ENCODE measurements around the gene EIF3B.
"Not testable (repeated sequence)": the region's sequence is repeated elsewhere in the genome, so short reads cannot be mapped to it uniquely, and the experiment has no call there.

Gene EIF3B

DNA sequence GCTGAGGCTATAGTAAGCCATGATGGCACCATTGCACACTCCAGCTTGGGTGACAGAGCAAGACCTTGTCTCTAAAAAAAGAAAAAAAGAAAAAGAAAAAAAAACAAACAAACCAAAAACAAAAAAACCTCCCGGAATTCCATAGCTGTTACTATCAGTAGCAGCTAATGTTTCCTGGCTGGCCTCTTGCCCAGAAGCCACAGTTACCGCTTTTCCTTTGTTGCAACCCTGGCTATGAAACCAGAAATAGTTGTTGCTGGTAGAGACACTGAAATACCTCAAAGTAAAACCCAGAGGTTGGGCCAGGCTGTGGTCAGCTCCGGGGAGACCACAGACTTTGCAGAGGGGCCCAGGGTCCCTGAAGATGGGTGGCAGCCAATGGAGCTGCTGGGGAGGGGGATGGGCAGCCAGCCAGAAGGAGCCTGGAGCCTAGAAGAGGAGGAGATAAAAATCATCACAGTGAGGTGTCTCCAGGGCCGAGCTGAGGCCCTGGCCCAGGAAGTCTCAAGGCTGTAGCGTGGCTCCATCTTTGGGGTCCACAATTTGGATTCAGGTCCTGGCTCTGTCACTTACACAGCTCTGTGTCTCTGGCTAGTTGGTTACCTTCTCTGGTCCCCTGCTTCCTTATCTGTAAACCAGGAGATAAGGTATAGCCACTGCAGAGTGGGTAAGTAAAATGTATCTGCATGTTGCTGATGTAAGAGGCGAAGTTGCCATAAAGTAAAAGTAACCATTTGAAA is 45.4 kb downstream of the EIF3B start:
- peak; percentile 87 for DNase-seq (ENCODE audit: low read depth)

DNA sequence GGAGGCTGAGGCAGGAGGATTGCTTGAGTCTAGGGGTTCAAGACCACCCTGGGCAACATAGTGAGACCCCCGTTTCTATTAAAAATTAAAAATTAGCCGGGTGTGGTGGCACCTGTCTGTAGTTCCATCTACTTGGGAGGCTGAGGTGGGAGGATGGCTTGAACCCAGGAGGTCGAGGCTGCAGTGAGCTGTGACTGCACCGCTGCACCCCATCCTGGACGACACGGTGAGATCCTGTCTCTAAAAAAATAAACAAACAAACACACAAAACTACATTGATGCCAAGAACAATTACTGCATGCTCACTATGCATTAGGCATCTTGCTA is 48.0 kb downstream of the EIF3B start:
- DNase-seq (ENCODE audit: low read depth) = no peak

DNA sequence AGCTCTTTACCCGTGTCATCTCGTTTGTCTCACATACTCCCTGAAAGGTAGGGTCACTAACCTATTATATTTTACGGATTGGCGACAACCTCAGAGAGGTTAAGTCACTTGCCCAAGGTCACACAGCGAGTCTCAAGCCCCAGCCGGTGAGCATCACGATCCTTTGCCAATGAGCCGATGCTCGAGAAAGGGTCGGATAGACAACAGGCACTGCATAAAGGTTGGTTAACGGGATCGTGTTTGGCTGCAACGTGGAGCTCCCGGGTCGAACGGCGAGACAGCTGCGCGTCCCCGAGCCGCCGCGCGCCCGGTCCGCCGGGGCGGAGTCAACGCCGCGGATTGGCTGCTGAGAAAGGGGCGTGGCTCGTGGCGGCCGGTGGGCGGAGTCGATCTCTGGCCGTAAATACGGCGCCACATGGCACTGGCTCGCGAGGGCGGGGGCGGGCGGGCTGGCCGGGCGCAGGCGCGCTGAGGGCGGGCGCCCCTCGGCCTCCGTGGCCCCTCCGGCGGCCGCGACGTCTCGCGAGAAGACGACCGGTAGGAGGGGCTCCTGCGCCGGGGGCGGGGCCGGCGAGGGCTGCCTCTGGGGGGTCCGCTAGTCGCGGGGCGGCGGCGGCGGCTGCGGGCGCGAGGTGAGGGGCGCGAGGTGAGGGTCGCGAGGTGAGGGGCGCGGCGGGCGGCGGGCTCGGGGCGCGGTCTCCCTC is 48.5 kb downstream of the EIF3B start, which contains the start of gene CHST12:
Gene CHST12 (plus strand): TSS at position 598 of the 704 bp plus-strand sequence. CDS start 29,029 bp downstream, outside the sequence.
- DNase-seq (ENCODE audit: low read depth) = peak; percentile 76

DNA sequence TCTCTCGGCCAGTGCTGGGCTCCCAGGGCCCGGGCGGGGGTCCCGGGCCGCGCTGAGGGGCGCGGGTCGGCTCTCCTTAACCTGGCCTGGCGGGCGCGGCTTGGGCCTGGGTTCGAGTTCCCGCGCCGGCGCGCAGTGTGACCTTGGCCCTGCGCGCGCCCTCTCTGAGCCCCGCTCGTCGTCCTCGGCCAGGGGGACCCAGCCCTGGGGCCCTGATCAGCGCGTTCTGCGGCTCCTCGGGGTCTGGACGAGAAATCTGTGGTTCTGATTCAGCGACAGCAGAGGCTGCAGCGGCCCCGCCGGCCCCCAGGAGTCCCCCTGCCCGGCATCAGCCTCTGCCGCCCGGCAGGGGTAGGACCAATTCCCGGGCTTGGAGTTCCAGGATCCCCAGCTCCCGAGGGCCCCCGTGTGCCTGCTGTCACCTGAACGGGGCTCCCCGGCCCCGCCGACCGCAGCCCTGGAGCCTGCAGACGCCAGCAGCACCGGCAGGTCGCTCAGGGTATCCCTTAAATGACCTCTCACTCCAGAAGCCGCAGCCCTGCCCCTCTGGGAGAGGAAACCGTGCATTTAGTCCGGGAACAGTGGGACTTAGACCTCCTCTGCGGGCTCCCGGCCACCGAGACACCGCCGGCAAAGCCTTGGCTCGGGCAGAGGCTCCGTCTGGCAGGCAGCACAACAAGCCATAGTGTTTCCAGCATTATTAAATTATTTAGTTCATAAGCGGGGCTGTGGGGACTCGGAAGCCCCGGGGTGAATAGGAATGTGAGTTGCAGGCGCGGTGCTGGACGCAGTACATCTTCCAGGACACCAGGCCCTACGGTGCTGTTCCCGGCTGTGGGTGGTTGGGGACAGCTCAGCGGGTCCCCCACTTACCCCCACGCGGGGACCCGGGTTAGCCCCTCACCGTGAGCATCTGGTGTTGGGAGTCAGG is 49.4 kb downstream of the EIF3B start:
- DNase-seq (ENCODE audit: low read depth) = no peak

DNA sequence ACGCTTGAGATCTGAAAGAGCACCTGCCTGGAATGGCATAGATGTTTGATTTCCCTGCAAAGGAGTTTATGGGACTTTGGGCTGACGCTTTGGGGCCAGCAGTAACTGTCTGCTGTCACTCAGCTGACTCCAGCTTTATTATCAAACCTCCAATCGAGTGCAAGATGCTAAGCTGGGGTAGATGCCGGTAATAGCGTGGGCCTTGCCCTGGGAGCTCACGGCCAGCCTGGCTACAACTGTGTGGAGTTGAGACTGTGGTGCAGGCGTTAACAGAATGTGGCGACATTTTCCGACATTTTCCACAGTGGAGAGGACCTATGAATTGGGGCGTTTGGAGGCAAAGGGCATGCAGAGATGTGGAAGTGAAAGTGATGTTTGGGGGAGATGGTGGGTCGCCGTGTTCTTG is 50.1 kb downstream of the EIF3B start:
- DNase-seq (ENCODE audit: low read depth) = no peak

DNA sequence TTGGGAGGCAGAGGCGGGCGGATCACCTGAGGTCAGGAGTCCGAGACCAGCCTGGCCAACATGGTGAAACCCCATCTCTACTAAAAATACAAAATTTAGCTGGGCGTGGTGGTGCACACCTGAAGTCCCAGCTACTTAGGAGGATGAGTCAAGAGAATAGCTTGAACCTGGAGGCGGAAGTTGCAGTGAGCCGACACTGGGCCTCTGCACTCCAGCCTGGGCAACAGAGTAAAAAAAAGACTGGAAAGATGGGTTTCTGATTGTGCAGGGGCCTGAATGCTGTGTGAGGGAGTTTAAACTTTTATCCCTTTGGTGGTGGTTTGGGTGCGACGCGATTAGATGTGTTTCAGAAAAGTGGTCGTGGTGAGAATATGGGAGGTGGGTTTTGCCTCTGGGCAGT is 50.6 kb downstream of the EIF3B start:
- DNase-seq (ENCODE audit: low read depth) = no peak

DNA sequence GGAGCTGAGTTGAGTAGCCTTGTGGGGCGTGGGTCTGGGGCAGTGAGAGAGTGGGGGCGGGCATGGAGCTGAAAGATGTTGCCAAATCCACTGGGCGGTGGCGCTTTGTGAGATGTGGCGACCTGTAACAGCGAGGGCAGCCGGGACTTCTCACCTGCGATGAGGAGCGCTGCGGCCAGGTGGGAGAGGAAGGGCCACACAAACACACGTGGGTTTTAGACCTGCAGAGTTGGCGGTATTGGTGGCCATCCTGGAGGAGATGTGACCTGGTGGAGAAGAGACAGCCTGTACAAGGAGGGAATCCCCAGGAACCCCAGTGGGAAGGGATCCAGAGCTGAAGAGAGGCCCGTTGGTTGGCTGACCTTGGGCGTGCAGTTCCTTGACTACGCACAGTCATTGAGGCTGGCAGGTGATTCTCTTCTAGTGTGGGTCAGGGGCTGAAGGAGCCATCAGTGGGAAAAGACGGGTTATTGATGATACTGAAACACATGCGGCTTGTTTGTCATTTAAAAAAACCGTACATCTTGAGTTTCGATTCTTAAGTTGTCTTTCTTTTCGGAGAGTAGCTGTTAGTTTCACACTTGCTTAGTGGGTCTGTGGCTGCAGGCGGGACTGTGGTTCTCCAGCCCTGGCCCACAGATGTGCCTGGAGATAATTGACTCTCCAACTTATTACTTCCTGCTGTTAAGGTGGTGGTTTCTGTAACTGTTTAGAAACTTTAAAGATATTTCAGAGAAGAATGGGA is 51.1 kb downstream of the EIF3B start:
- no peak for DNase-seq (ENCODE audit: low read depth)

DNA sequence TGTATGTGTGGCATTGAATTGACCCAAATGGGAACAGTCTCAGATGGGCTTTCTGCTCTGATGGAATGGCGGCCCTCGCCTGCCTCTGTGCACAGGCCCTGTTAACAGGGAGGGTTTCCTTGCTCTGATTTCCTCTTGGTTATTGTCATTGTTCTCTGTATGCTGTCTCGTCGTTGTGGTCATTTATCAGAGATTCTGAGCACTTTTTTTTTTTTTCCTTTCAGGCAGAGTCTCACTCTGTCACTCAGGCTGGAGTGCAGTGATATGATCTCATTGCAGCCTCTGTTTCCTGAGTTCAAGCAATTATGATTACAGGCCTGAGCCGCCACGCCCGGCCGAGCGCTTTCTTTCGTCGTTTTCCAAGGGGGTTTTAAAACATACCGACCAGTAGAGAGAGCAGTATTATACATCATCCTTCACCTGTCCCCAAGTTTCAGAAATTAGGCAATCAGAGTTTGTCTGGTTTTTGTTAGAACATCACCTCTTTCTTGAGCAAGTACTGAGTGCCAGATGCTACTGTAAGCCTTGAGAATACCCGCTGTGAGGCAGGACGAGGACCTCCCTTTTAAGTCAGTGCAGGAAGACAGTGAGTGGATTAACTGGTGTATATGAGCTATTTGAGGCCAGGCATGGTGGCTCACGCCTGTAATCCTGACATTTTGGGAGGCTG is 55.3 kb downstream of the EIF3B start:
- DNase-seq (ENCODE audit: low read depth) = no peak

DNA sequence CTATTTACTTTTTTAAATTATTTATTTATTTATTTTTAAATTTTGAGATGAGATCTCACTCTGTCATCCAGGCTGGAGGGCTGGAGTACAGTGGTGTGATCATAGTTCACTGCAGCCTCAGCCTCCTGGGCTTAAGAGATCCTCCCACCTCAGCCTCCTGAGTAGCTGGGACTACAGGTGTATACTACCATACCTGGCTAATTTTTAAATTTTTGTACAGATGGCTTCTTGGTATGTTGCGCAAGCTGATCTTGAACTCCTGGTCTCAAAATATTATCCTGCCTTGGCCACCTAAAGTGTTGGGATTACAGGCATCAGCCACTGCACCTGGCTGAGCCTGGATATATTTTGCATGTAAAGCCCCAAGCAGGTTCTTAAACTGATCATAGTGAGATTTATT is 56.4 kb downstream of the EIF3B start:
- no peak for DNase-seq (ENCODE audit: low read depth)

DNA sequence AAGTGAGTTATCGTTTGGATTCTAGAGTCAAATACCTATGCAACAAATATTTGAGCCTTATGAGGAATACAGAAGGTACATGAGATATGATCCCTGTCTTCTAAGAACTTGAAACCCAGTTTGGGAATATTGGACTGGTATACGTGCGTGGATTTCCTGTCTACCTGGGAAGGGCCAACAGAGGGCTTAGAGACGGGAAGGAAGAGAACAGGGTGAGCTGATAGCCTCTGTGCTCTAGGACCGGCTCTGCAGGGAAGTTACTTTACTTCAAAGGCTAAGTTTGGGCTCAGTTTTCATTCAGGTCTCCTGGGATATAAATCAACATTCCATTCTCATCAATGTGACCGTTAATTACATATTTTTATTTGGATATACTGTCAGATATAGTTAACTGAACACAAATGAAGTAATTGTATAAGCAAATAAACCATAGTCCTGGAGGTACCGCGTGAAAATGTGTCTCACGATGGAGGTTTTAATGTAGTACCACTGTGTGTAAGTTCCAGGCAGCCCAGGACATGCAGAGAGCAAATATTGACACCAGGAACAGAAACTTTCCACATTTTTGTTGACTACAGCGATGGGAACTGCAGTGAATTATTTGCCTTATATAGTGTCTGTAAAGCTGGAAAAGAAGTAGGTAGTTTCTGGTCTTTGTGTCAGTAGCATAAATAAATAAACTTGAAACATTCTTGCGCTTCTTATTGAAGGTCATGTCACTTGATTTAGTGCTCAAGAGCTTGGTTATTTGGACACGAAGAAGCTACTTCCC is 57.4 kb downstream of the EIF3B start:
- DNase-seq (ENCODE audit: low read depth) = no peak

DNA sequence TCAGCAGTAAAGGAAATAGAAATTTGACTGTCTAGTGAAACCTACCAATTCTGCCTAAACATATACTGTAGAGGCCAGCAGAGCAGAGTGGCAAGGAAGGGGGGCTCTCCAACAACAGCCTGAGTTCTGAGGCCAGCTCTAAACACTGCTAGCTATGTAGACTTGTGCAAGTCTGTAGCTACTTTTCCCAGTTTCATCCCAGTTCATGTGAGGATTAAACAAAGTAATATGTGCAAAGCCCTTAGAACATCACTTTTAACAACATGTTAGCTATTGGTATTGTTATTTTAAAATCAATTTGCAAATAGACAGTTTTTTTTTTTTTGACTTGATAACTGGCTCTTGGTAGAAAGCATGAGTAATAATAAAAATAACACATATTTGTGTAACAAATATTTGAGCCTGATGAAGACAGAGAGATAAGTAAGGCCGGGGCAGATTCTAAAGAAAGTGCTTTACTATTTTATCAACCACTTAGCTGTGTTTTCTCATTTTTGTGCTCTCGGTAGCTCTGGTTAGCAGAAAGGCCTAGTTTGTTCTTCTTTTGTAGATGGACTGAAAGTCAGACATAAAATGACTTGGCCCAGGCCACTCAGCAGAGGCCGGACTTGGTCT is 58.1 kb downstream of the EIF3B start:
- DNase-seq (ENCODE audit: low read depth) = no peak

DNA sequence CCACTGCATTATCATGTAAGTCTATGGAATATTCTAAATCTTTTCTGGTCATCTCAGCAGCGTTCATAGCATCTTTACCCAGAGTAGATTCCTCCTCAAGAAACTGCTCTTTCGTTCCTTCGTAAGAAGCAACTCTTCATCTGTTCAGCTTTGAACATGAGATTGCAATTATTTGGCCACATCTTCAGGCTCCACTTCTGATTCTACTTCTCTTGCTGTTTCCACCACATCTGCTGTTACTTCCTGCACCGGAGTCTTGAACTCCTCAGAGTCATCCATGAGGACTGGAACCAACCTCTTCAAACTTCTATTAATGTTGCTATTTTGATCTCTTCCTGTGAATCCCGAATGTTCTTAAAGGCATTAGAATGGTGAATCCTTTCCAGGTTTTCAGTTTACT is 61.4 kb downstream of the EIF3B start:
- no peak for DNase-seq (ENCODE audit: low read depth)

DNA sequence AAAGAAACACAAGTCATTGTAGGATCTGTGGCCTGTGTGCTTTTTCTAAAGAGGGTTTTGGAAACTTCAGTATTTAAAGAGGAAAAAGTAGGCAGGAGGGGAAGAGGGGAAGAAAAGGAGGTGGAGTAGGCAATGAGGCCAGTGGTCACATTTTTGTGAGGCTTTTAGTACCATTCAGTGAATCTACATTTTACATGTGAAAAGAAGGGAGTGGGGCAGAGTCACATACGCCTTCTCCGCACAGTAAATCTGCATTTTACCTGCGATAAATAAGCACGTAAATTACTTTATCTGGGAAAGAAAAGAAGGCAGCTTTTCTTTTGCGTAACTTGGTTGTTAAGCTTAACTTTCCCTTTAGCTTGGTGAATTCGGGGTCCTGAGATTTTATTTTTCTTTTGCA is 62.0 kb downstream of the EIF3B start:
- no peak for DNase-seq (ENCODE audit: low read depth)

DNA sequence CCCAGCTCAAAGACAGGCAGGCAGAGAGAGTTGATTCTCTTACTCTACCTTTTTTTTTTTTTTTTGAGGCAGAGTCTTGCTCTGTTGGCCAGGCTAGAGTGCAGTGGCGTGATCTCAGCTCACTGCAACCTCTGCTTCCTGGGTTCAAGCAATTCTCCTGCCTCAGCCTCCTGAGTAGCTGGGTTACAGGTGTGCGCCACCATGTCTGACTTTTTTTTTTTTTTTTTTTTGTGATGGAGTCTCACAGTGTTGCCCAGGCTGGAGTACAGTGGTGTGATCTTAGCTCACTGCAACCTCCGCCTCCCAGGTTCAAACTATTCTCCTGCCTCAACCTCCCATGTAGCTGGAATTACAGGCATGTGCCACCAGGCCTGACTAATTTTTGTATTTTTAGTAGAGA is 62.6 kb downstream of the EIF3B start:
- not testable (repeated sequence) for DNase-seq (ENCODE audit: low read depth)

DNA sequence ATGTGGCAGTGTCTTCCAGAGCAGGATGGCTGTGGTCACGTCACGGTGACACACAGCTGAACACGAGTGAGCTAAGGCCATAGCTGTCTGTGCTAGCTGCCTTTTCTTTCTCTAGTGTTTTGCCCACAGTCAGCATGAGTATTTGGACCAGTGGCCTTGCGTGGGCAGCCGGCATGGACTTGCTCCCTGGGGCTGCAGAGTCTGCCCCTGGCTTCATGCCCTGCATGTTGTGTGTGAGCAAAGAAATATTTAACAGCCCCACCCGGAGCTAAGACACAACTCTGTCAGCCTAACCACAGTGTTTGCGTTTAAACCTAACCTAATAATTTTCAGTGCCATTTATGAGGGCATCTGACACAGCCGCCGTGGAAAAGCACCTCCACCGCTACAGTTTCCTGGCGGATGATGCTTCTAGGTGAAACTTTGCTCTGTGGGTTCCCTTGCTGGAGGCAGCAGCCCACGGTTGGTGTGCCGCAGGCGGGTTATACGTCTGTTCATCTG is 63.4 kb downstream of the EIF3B start:
- DNase-seq (ENCODE audit: low read depth) = no peak

DNA sequence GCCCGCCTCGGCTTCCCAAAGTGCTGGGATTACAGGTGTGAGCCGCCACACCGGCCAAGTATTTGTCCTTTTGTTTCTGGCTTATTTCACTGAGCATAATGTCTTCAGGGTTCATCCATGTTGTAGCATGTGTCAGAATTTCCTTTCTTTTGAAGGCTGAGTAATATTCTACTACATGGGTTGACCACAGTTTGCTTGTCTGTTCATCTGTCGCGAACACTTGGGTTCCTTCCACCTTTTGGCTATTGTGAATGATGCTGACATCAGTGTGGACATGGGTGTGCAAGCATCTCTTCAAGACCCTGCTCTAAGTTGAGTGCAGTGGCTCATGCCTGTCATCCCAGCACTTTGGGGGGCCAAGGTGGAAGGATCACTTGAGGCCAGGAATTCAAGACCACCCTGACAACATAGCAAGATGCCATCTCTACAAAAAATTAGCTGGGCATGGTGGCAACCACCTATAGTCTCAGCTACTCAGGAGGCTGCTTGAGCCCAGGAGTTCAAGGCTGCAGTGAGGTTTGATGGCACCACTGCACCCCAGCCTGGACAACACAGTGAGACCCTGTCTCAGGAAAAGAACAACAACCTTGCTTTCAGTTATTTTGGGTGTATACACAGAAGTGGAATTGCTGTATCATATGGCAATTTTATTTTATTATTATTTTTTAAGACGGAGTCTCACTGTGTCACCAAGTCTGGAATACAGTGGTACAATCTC is 65.7 kb downstream of the EIF3B start:
- no peak for DNase-seq (ENCODE audit: low read depth)

DNA sequence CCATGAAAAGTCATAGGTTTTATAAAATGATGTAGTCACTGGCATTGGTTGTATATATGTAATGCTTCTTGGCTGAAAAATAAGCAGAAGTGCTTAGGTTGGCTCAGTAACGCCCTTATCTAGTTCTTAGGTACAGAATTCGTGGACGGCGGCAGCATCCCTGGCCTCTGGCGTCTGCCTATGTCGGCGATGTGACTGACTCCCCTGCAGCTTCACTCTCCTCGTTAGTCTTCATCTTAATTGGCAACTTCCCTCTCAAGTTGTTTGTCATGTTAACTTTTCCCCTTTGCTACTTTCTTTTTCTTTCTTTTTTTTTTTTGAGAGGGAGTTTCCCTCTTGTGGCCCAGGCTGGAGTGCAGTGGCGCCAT is 67.3 kb downstream of the EIF3B start:
- no peak for DNase-seq (ENCODE audit: low read depth)

DNA sequence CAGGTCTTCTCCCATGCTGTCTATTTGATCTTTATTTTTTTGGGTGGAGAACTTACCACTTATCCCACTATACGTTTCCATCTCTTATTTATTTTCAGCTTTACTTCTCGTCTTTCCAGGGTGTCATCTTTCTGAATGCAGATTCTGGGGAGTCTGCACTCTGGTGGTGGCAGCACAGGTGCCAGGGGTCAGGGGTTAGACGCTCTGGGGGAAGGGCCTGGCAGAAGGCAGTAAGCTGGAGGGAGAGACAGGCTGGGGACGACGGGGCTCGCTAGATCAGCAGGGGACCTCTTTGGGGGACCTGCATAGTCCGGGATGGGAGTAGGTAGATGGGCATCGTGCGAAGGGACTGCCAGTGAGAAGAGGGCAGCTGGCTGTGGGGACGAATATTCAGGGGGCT is 71.1 kb downstream of the EIF3B start:
- no peak for DNase-seq (ENCODE audit: low read depth)
